ENCODE measurements around the gene PDLIM7. TPM values are rescaled to one million over a fixed set of nuclear protein-coding genes. Genes with fewer than 3 reads are reported as not detected.
A peak's percentile ranks its signal among the peaks of the same experiment; 100 is the strongest.

The PDLIM7 gene
- total RNA-seq, 1 donor from 2014 or later, result 65.3 TPM

DNA sequence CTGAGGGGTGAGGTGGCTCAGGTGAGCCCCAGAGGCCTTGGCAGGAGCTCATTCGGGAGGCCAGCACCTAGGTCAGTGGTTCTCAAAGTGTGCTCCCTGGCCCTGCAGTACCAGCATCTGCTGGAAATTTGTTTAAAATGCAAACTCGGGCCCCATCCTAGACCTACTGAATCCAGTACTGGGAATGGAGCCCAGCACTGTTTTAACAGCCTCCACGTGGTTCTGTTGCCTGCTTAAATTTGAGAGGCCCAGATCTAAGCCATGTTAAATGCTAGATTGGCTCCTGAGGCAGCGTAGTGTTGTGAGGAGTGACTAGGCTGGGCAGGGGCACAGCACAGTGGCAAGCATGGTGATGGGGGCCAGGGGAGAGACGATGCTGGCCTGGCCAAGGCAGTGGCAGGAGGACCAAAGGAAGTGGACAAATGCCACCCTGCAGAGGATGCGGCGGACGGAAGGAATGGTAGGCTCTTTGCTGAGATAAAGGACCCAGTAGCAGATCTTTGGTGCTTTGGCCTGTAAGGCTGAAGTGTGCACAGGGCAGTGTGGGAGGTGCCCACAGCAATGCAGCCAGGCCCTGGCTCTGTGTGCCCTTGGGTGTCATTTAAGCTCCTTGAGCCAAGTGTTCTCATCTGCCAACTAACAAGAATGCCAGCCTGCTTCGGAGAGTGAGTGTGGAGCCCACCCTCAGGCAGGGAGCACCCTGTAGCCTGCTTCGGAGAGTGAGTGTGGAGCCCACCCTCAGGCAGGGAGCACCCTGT, 46.6 kb downstream of the PDLIM7 start:
- peaks cover 15% of the 10 kb centered on the region for H3K4me1 Mint-ChIP-seq
- intact Hi-C loops (cut with micrococcal nuclease), result loop anchor here (10.0 kb wide), 1 partner anchor 336 kb away; no protein-coding TSS in a partner anchor
- H3K9me3 Mint-ChIP-seq, result no peaks in the 10 kb centered on the region
- H3K27me3 Mint-ChIP-seq, result peaks cover 27% of the 10 kb centered on the region
- no peak for DNase-seq
- no peaks in the 10 kb centered on the region for H3K36me3 Mint-ChIP-seq (ENCODE audit: low read depth)
- H3K27ac Mint-ChIP-seq, result no peak overlapping the region
- H3K4me3 Mint-ChIP-seq, result no peak overlapping the region

DNA sequence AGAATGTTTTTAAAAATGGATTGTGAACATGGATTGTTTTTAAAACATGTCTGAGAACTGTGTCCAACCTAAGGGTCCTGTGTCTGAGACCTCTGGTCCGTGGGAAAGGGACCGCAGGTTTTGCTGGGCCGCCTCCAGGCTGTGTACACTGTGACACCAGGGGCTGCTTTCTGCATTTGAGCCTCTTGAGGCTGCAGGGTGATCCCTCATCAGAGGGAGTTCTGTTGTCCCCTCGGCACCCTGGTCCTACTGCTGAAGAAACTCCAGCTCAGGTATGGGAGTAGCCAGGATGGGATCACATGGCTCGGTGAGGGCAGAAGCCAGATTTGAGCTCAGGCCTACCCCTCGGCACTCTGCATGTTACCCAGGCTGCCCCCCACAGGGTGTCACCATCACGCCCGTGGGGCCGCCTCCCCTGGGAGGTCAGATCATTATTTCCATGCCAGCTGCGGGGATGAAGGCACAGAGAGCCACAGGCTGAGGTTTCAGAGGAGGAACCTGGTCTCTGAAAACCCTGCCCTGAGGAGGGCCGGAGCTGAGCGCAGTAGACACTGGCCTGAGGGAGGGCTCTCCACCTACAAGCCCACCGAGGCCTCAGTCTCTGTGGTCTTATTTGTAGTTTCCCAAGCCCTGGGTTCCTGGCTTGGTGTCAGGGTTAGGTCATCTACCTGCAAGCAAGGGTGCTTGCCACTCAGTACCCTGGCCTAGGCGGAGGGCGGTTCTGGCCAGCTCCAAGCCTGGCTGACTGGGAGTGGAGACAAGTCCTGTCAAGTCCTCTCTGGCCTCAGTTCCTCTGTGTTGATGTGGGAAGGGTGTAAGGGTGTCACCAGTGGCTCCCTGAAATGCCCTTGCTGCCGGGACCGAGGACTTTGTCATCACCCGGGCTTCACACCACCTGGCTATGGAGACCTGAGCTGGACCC, 48.0 kb downstream of the PDLIM7 start:
- H3K27ac Mint-ChIP-seq, result no peak overlapping the region
- peaks cover 27% of the 10 kb centered on the region for H3K27me3 Mint-ChIP-seq
- H3K9me3 Mint-ChIP-seq, result no peaks in the 10 kb centered on the region
- intact Hi-C loops (cut with micrococcal nuclease), result loop anchor here (10.0 kb wide), 1 partner anchor 335 kb away; no protein-coding TSS in a partner anchor
- no peak overlapping the region for H3K4me3 Mint-ChIP-seq
- no peak for DNase-seq
- H3K4me1 Mint-ChIP-seq, result peaks cover 30% of the 10 kb centered on the region
- H3K36me3 Mint-ChIP-seq (ENCODE audit: low read depth), result no peaks in the 10 kb centered on the region

DNA sequence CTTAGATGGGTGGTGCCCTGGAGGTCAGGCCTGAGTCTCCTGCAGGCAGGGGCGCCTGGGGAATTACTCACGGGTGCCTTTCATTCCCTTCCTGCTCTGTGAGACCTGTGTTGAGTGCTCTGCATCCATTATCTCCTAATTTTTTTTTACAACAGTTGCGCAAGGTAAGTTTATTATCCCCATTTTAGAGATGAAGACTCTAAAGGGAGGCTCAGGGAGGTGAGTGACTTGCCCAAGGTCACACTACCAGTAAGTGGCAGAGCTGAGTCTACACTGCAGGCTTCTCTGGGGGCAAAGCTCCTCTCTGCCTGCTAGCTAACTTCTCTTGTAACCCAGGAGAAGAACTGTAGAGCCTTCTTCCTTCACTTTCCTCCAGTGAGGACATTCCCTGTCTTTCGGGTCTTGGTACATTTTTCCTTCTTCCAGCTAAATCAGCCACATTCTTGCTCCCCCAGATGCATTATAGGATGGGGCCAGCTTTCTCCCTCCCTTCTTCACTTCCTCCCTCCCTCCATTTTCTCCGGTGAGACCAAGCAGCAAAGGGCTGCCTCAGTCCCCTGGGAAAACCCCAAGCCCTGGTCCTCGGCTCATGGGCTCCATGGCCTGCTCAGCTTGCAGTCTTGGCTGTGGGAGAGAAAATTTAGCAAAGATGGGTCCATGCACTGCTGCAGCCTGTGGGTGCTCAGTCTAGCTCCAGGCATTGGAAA, 49.0 kb downstream of the PDLIM7 start:
- intact Hi-C loops (cut with micrococcal nuclease), result no loop called here
- DNase-seq, result no peak
- Mint-ChIP-seq H3K4me3 (peak overlapping the region; percentile 73), H3K27ac (peak overlapping the region; percentile 58), H3K27me3 (peaks cover 22% of the 10 kb centered on the region), H3K4me1 (peaks cover 29% of the 10 kb centered on the region), H3K9me3 (no peaks in the 10 kb centered on the region), H3K36me3 (ENCODE audit: low read depth) (no peaks in the 10 kb centered on the region)

DNA sequence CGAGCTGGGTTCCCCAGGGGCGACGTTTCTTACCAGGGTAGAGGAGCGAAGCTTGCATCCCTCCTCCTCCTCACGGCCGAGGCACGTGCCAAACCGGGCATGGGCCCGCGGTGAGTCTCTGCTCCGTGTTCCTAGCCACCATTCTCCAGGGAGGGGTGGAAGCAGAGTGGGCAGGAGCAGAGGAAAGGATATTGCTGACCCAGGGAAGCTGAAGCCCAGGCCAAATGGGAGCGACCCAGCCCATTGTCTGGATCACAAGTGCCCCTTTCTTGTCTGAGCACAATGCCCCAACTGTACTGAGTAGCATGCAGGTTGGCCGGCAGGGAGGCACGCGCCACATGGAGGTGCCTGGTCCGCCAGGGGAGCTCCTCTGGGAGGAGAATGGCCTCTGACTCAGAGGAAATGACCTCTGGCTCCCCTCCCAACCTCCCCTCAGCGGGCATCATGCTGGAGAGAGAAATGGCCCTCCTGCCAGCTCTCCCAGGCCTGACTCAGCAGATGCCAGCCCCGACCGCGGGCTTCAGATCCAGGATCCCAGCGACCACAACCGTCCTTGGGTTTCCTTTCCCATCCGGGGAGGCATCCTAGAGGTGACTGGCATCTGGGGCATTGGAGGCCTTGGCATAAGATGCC, 49.7 kb downstream of the PDLIM7 start:
- Mint-ChIP-seq H3K27me3 (peaks cover 16% of the 10 kb centered on the region), H3K27ac (peak overlapping the region; percentile 56), H3K9me3 (no peaks in the 10 kb centered on the region), H3K4me3 (peak overlapping the region; percentile 73), H3K4me1 (peaks cover 31% of the 10 kb centered on the region), H3K36me3 (ENCODE audit: low read depth) (peaks cover under 1% of the 10 kb centered on the region)
- intact Hi-C loops (cut with micrococcal nuclease), result loop anchor here (1.0 kb wide), 1 partner anchor 8 kb away; no protein-coding TSS in a partner anchor
- DNase-seq, result peak; percentile 68

DNA sequence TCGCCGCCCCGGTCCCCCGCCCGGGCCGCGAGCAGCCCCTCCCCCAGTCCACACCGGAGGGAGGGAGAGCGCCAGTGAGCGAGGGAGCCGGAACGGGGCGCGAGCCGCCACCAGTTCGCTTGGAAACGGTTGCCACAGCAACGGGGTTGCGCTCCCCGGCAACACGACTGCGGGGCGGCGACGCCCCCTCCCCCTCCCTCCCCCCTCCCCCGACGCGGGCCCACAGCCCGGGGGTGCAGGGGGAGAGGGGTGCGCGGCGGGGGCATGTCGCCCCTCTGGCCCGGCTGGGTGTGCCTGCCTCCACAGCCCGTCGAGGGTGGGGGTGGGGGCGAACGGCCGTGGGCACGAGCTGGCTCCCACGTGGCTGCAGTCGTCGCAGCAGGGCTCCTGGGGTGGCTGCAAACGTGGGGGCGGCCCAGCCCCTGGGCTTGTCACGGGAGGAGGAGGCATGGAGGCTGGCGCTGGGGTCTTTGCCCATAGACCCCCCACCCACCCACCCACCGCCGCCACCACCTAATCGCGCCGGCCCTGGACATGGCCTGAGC, 50.3 kb downstream of the PDLIM7 start:
- Mint-ChIP-seq H3K36me3 (ENCODE audit: low read depth) (peaks cover 5% of the 10 kb centered on the region), H3K4me3 (peak overlapping the region; percentile 73), H3K4me1 (peaks cover 33% of the 10 kb centered on the region), H3K9me3 (no peaks in the 10 kb centered on the region), H3K27me3 (peaks cover 13% of the 10 kb centered on the region), H3K27ac (no peak overlapping the region)
- intact Hi-C loops (cut with micrococcal nuclease), result loop anchor here (1.0 kb wide), 1 partner anchor 8 kb away; no protein-coding TSS in a partner anchor
- peak; percentile 93 for DNase-seq

DNA sequence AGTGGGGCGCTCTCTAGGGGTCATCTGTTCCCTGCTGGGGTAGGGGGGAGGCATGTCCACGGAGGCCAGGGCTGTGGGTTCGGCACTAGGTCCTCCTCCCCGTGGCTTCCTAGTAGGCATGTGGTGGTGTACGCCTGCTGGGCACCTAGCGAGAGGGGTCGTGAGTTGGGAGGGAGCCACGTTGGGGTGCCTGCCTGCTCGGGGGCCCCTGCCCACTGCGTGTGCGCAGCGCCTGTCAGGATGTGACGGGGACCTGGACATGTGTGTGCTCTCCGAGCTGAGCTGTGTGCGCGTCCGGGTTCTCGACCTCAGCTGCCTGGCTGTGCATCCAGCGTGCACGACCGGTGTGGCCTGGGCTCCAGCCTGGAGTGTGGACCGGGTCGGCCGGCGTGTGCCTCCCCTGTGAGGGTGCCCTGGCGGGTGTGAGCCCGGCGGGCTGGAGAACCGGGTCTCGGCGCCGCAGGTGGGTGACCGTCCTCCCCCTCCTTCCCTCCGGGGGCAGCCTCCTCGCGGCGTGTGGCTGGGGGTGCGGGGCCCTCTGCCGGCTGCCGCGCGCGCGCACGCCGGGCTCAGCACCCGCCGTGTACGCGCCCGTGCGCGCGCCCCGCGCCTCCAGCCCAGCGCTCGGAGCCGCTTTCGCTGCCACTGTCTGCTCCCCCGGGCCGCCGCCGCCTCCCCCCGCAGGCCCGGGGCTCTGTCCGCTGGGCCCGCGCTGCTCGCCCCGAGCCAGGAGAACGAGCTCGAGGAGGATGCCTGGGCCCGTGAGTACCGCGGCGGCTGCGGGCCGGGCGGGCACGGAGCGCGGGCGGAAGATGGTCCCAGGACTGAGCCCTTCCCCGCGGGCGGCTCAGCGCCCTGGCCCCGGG, 51.0 kb downstream of the PDLIM7 start, which contains the start of gene PRR7:
Gene PRR7 (plus strand): TSS at position 615 of the 866 bp plus-strand sequence. CDS start 8,254 bp downstream, outside the sequence.
- peak; percentile 91 for DNase-seq
- Mint-ChIP-seq H3K4me3 (peak within 1 kb of the TSS; percentile 81), H3K36me3 (ENCODE audit: low read depth) (peaks cover 9% of the 10 kb centered on the region), H3K27me3 (peaks cover 9% of the 10 kb centered on the region), H3K4me1 (peaks cover 33% of the 10 kb centered on the region), H3K9me3 (no peaks in the 10 kb centered on the region), H3K27ac (peak within 1 kb of the TSS; percentile 87)
- intact Hi-C loops (cut with micrococcal nuclease), result loop anchor here (1.0 kb wide), 2 partner anchors 9 to 17 kb away; no protein-coding TSS in a partner anchor

DNA sequence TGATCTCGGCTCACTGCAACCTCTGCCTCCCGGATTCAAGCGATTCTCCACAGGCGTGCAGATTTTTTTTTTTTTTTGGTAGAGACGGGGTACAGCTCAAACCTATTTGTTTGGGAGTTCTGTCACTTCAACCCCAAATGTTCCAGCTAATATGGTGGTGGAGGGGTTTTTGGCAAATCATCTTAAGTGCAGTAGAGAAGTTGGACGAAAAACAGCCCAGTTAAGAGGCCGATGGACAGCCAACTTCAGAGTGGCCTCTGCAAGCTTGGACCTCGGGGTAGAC, 51.5 kb downstream of the PDLIM7 start:
- Mint-ChIP-seq H3K4me3 (peak overlapping the region; percentile 81), H3K36me3 (ENCODE audit: low read depth) (peaks cover 11% of the 10 kb centered on the region), H3K9me3 (no peaks in the 10 kb centered on the region), H3K4me1 (peaks cover 35% of the 10 kb centered on the region), H3K27ac (peak overlapping the region; percentile 87), H3K27me3 (peaks cover 9% of the 10 kb centered on the region)
- DNase-seq, result no peak
- intact Hi-C loops (cut with micrococcal nuclease), result loop anchor here (1.0 kb wide), 1 partner anchor 17 kb away; no protein-coding TSS in a partner anchor

DNA sequence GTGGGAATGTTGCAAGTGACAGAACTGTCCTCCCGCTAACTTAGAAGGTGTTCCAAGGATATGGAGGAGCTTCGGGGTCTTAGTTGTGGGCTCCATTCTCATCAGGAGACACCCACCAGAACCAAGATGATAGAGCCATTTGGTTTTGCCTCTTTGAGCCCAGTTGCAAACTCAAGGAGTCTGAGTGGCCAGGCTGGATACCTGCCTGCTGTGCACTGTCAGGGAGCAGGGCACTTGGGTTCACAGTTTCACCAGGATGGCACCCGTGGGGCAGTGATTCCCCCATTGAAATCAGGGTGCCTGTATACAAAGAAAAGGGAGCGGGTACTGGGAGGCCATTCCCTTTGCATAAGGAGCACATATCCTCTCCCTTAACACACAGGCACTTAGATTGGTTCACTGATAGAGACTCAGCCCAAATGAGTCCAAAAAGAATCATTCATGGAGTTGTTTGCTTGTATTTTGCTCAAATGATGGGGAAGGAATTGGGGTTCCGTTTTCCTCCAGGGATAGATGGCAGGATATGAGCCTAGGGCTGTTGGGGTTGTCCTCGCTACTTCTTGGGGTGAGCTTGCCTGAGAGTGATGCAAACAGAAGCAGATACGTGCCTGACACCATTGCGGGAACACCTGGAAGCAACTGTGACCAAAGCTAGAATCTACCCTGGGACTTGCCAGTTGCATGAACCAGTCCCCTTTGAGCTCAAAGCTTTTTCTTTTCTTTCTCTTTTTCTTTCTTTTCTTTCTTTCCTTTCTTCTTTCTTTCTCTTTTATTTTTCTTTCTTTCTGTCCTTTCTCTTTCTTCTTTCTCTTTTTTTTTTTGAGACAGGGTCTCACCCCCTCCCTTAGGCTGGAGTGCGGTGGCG, 52.1 kb downstream of the PDLIM7 start:
- peak; percentile 78 for DNase-seq
- H3K4me3 Mint-ChIP-seq, result peak overlapping the region; percentile 81
- H3K36me3 Mint-ChIP-seq (ENCODE audit: low read depth), result peaks cover 15% of the 10 kb centered on the region
- H3K9me3 Mint-ChIP-seq, result no peaks in the 10 kb centered on the region
- H3K4me1 Mint-ChIP-seq, result peaks cover 36% of the 10 kb centered on the region
- H3K27ac Mint-ChIP-seq, result peak overlapping the region; percentile 87
- H3K27me3 Mint-ChIP-seq, result peaks cover 9% of the 10 kb centered on the region
- intact Hi-C loops (cut with micrococcal nuclease), result no loop called here

DNA sequence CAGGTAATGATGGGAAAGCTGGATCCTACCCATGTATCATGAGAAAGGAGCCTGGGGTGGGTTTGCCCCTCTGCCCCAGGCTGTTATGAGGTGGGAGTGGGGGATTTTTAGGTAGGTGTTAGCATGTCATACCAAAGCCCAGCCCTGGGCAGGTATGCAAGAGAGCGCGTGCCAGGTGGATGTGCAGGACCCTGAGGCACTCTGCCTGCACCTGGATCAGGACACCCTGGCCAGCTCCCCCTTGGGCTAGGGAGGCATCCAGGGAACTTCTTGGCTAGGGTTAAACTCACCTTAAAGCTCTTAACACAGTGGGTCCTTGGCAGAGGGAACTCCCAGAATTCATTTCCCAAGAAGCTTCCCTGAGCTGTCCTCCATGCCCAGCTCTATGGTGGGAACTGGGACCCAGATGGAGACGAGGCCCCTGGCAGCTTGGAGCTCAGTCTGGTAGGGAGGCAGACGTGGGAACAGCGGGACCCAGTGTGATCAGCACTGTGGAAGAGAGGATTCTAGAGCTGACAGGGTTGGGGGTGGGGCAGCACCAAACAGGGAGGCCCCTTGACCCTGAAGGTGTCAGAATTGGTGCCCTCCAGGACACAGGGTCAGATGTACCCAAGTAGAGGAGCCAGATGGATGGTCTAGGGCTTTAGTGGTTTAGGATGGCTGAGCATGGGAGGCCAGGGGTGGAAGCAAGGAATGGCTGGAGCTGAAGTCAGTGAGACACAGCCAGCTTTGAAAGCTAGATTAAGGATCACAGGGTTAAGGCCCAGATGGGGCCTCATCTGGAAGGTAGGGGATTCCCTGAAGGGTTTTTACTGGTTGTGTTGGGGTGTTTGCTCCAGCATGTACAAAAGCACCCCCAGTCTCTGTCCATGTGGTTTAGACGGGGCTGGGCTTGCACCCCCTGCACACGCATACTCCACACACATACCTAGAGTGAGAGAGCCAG, 53.0 kb downstream of the PDLIM7 start:
- intact Hi-C loops (cut with micrococcal nuclease), result no loop called here
- H3K9me3 Mint-ChIP-seq, result no peaks in the 10 kb centered on the region
- peaks cover 43% of the 10 kb centered on the region for H3K4me1 Mint-ChIP-seq
- H3K4me3 Mint-ChIP-seq, result peak overlapping the region; percentile 81
- H3K36me3 Mint-ChIP-seq (ENCODE audit: low read depth), result peaks cover 24% of the 10 kb centered on the region
- peak overlapping the region; percentile 87 for H3K27ac Mint-ChIP-seq
- peaks cover 9% of the 10 kb centered on the region for H3K27me3 Mint-ChIP-seq
- DNase-seq, result no peak

DNA sequence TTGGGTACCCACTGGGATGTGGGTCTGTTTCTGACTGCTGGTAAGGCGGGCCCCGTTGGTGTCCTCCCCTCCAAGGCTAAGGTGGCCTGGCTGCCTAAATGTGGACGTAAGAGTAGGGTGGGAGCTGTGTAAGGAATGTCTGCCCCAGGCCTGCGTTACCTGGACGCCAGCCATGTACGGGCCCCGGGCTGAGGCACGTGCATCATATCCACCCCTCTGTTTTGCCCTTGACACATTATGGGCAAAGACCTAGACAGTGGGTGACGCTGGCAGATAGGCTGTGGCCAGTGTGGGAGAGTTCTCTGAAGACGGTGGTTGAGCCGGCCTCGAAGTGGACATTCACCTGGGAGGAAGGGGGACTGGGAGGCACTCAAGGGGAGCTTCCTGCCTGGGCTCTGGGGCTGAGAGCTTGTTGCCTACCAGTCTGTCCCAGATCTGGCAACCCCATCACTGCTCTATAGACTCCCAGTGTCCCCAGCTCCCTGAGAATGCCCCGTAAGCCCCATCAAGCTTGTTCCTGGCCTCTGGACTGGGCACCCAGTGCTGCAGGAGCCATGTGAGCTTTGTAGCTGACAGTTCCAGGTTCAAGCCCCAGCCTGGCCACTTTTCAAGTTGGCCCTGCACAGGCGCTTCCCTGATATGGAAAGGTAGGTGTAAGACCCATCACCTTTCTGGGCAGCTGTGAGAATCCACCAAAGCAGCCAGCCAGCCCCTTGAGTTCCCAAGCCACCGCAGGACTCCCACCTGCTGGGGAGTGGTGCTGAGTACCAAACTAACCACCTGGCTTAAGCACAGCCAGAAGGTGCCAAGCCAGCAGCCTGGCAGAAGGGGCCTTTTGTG, 54.0 kb downstream of the PDLIM7 start:
- Mint-ChIP-seq H3K36me3 (ENCODE audit: low read depth) (peaks cover 31% of the 10 kb centered on the region), H3K9me3 (no peaks in the 10 kb centered on the region), H3K4me3 (peak overlapping the region; percentile 41), H3K27ac (no peak overlapping the region), H3K4me1 (peaks cover 44% of the 10 kb centered on the region), H3K27me3 (peaks cover 6% of the 10 kb centered on the region)
- intact Hi-C loops (cut with micrococcal nuclease), result no loop called here
- no peak for DNase-seq

Data from activated CD4-positive, alpha-beta T cell treated with anti-CD3 and anti-CD28 coated beads, Interleukin-2, amount 10 ng/mL, durations not matched to agents 24 days and 14 days (primary cell).